Measurements from ENCODE around the gene SMARCD3.

The SMARCD3 gene

DNA sequence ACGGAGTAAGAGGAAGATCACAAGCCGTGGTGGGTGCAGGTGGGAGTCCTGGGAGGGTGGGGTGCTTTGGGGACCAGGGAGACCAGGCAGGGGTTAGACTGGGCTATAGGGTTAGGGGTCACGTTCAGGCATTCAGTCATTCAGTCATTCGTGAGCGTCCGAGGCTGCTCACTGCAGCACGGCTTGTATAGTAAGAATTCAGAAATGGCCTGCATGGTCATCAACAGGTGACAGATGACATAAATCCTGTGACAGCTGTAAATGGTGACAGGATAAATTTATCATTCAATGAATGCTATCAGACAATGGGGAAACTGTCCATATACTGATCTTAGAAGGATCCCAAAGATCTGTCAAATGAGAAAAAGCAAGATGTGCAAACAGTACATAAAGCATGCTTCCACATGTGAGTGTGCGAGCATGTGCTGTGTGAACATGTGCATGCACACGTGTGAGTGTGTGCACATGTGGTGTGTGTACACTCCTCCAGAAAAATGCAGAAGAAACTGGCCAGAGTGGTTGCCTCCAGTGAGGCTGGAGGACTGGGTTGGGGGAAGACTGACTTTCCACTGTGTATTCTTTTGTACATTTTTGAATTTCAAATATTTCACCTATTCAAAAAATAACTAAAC is 32.0 kb upstream of the SMARCD3 start:
- Histone ChIP-seq H3K9ac (ENCODE audit: low read length in 5 of 5) (no peak overlapping the region), H3K4me3 (ENCODE audit: low read depth in 1 of 5, low read length in 5 of 5) (no peak overlapping the region), H3K27ac (ENCODE audit: low read depth, low read length) (no peak overlapping the region), H3K9me3 (ENCODE audit: control insufficient read depth in 5 of 5, low read length in 5 of 5) (no peaks in the 10 kb centered on the region), H3K36me3 (ENCODE audit: control insufficient read depth in 5 of 5, insufficient read depth in 5 of 5, low read length in 5 of 5) (no peaks in the 10 kb centered on the region), H3K27me3 (ENCODE audit: control insufficient read depth in 5 of 5, insufficient read depth in 4 of 5, low read length in 5 of 5) (peaks cover 4 to 36% (median 24%) of the 10 kb centered on the region in 5 donors), H3K4me1 (ENCODE audit: control insufficient read depth in 5 of 5, insufficient read depth in 5 of 5, low read length in 5 of 5) (peaks cover 0 to 13% (median 5%) of the 10 kb centered on the region in 5 donors)

- no peak overlapping the region for H3K27ac ChIP-seq (ENCODE audit: low read depth, low read length)
- H3K4me3 ChIP-seq (ENCODE audit: low read depth in 1 of 5, low read length in 5 of 5): no peak overlapping the region
Measured at GRCh38 chr7:151279868-151280267, 31.4 kb upstream of the SMARCD3 start.

DNA sequence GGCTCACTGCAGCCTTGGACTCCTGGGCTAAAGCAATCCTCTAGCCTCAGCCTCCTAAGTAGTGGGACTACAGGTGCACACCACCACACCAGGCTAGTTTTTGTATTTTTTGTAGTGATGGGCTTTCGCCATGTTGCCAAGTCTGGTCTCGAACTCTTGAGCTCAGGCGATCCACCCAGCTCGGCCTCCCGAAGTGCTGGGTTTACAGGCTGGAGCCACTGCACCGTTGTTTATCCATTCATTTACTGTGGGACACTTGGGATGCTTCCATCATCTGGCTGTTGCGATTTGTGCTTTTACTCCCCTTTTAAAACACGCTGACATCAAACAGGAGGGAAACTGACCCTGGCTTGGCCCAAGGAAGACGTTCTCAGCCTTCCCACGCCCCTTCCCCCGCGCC is 30.5 kb upstream of the SMARCD3 start:
- Histone ChIP-seq H3K27ac (ENCODE audit: low read depth, low read length) (no peak overlapping the region), H3K9me3 (ENCODE audit: control insufficient read depth in 5 of 5, low read length in 5 of 5) (no peaks in the 10 kb centered on the region), H3K9ac (ENCODE audit: low read length in 5 of 5) (no peak overlapping the region), H3K4me1 (ENCODE audit: control insufficient read depth in 5 of 5, insufficient read depth in 5 of 5, low read length in 5 of 5) (peaks cover 0 to 15% (median 5%) of the 10 kb centered on the region in 5 donors), H3K27me3 (ENCODE audit: control insufficient read depth in 5 of 5, insufficient read depth in 4 of 5, low read length in 5 of 5) (peaks cover 4 to 36% (median 24%) of the 10 kb centered on the region in 5 donors), H3K36me3 (ENCODE audit: control insufficient read depth in 5 of 5, insufficient read depth in 5 of 5, low read length in 5 of 5) (no peaks in the 10 kb centered on the region), H3K4me3 (ENCODE audit: low read depth in 1 of 5, low read length in 5 of 5) (no peak overlapping the region)

More at GRCh38 chr7:151279868-151280267, 31.4 kb upstream of the SMARCD3 start:
- H3K9ac ChIP-seq (ENCODE audit: low read length in 5 of 5): no peak overlapping the region
- no peaks in the 10 kb centered on the region for H3K9me3 ChIP-seq (ENCODE audit: control insufficient read depth in 5 of 5, low read length in 5 of 5)
- H3K4me1 ChIP-seq (ENCODE audit: control insufficient read depth in 5 of 5, insufficient read depth in 5 of 5, low read length in 5 of 5): peaks cover 0 to 13% (median 5%) of the 10 kb centered on the region in 5 donors
- no peaks in the 10 kb centered on the region for H3K36me3 ChIP-seq (ENCODE audit: control insufficient read depth in 5 of 5, insufficient read depth in 5 of 5, low read length in 5 of 5)
- peaks cover 4 to 36% (median 24%) of the 10 kb centered on the region in 5 donors for H3K27me3 ChIP-seq (ENCODE audit: control insufficient read depth in 5 of 5, insufficient read depth in 4 of 5, low read length in 5 of 5)

GRCh38 chr7:151277631-151278030 is 29.1 kb upstream of the SMARCD3 start:
- Histone ChIP-seq H3K27me3 (ENCODE audit: control insufficient read depth in 5 of 5, insufficient read depth in 4 of 5, low read length in 5 of 5) (peaks cover 4 to 36% (median 24%) of the 10 kb centered on the region in 5 donors), H3K4me1 (ENCODE audit: control insufficient read depth in 5 of 5, insufficient read depth in 5 of 5, low read length in 5 of 5) (peaks cover 1 to 19% (median 5%) of the 10 kb centered on the region in 5 donors), H3K9me3 (ENCODE audit: control insufficient read depth in 5 of 5, low read length in 5 of 5) (no peaks in the 10 kb centered on the region), H3K9ac (ENCODE audit: low read length in 5 of 5) (peak overlapping the region in 1 of 5 donors; percentile 58), H3K27ac (ENCODE audit: low read depth, low read length) (no peak overlapping the region), H3K36me3 (ENCODE audit: control insufficient read depth in 5 of 5, insufficient read depth in 5 of 5, low read length in 5 of 5) (no peaks in the 10 kb centered on the region), H3K4me3 (ENCODE audit: low read depth in 1 of 5, low read length in 5 of 5) (no peak overlapping the region)

GRCh38 chr7:151276666-151277590 is 28.4 kb upstream of the SMARCD3 start:
- H3K9ac ChIP-seq (ENCODE audit: low read length in 5 of 5): peak overlapping the region in 1 of 5 donors; percentile 58

DNA sequence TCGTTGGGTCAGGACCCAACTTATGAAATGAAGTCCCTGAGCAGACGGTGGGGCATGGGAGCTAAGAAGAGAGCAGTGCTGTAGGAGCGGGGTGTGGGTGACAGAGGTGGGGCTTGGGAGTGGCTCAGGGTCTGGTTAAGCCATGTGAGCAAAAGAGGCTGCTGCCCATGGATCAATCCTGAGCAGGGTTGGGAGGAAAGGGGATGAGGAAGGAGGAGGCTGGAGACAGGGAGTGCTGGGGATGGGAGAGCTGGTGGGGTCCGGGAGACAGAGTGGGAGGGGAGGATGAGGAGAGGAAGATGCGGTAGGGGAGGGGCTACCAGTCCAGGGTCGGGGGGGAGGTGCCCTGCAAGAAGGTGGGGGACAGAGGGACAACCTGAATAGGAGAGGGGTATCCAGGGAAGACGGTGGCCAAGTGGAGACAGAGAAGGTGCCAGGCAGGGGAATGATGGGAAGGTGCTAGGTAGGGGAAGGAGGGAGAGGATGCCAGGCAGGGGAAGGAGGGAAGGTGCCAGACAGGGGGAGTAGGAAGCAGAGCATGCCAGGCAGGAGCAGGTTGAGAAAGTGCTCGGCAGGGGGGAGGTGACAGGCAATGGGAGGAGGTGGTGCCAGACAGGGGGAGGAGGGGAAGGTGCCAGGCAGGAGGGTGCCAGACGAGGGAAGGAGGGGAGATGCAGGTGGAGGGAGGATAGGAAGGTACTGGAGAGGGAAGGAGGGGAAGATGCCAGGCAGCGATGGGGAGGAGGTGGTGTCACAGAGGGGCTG is 27.5 kb upstream of the SMARCD3 start:
- H3K4me3 ChIP-seq (ENCODE audit: low read depth in 1 of 5, low read length in 5 of 5): no peak overlapping the region
- no peak overlapping the region for H3K9ac ChIP-seq (ENCODE audit: low read length in 5 of 5)
- H3K9me3 ChIP-seq (ENCODE audit: control insufficient read depth in 5 of 5, low read length in 5 of 5): no peaks in the 10 kb centered on the region
- no peaks in the 10 kb centered on the region for H3K36me3 ChIP-seq (ENCODE audit: control insufficient read depth in 5 of 5, insufficient read depth in 5 of 5, low read length in 5 of 5)
- peaks cover 10 to 34% (median 18%) of the 10 kb centered on the region in 5 donors for H3K4me1 ChIP-seq (ENCODE audit: control insufficient read depth in 5 of 5, insufficient read depth in 5 of 5, low read length in 5 of 5)
- no peak overlapping the region for H3K27ac ChIP-seq (ENCODE audit: low read depth, low read length)
- H3K27me3 ChIP-seq (ENCODE audit: control insufficient read depth in 5 of 5, insufficient read depth in 4 of 5, low read length in 5 of 5): peaks cover 4 to 29% (median 22%) of the 10 kb centered on the region in 5 donors

More at GRCh38 chr7:151276666-151277590, 28.4 kb upstream of the SMARCD3 start:
- no peaks in the 10 kb centered on the region for H3K9me3 ChIP-seq (ENCODE audit: control insufficient read depth in 5 of 5, low read length in 5 of 5)
- peaks cover 4 to 33% (median 24%) of the 10 kb centered on the region in 5 donors for H3K27me3 ChIP-seq (ENCODE audit: control insufficient read depth in 5 of 5, insufficient read depth in 4 of 5, low read length in 5 of 5)
- H3K36me3 ChIP-seq (ENCODE audit: control insufficient read depth in 5 of 5, insufficient read depth in 5 of 5, low read length in 5 of 5): no peaks in the 10 kb centered on the region
- no peak overlapping the region for H3K27ac ChIP-seq (ENCODE audit: low read depth, low read length)
- peaks cover 7 to 26% (median 10%) of the 10 kb centered on the region in 5 donors for H3K4me1 ChIP-seq (ENCODE audit: control insufficient read depth in 5 of 5, insufficient read depth in 5 of 5, low read length in 5 of 5)
- peak overlapping the region; percentile 22 to 58 (median 50) for H3K4me3 ChIP-seq (ENCODE audit: low read depth in 1 of 5, low read length in 5 of 5)

DNA sequence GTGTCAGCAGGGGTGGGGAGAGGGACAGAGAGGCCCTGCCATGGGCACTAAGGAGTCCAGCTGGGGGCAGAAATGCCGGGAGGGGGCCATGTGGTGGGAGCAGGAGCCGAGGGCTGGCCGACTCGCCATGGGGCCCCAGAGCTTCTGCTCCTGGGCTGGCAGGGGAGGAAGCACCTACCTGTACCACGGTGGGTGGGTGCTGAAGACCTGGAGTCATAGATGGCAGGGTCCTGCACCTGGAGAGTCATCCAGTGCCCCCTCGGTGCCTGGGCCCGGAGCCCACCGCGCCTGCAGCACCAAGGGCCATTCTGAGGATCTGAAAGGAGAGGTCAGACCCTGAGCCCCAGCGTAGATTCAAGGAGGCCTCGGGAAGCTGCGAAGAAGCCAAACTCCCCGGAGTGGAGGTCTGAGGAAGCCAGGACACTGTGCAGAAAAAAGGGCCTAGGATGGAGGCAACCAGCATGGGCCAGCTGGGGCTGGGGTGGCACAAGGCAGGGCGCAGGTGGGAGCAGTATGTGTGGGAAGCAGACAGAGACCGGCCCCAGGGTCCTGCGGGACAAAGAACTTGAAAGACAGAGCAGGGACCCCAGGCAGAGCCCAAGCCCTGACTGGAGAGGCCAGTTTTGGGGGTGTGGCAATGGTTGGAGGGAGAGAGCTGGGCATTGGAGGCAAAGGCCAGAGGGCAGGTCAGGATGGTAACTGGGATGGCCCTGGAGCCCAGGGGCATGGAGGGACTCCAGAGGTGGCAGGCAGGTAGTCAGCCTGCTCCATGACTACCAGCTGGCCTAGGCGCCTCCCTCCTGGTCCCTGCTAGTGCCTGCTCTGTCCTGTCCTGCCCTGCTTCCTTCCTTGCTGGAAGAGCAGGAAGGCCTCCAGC is 26.7 kb upstream of the SMARCD3 start:
- no peaks in the 10 kb centered on the region for H3K9me3 ChIP-seq (ENCODE audit: control insufficient read depth in 5 of 5, low read length in 5 of 5)
- H3K36me3 ChIP-seq (ENCODE audit: control insufficient read depth in 5 of 5, insufficient read depth in 5 of 5, low read length in 5 of 5): no peaks in the 10 kb centered on the region
- H3K4me3 ChIP-seq (ENCODE audit: low read depth in 1 of 5, low read length in 5 of 5): no peak overlapping the region
- peaks cover 4 to 24% (median 16%) of the 10 kb centered on the region in 5 donors for H3K27me3 ChIP-seq (ENCODE audit: control insufficient read depth in 5 of 5, insufficient read depth in 4 of 5, low read length in 5 of 5)
- no peak overlapping the region for H3K9ac ChIP-seq (ENCODE audit: low read length in 5 of 5)
- no peak overlapping the region for H3K27ac ChIP-seq (ENCODE audit: low read depth, low read length)
- peaks cover 10 to 34% (median 18%) of the 10 kb centered on the region in 5 donors for H3K4me1 ChIP-seq (ENCODE audit: control insufficient read depth in 5 of 5, insufficient read depth in 5 of 5, low read length in 5 of 5)

- Histone ChIP-seq H3K27me3 (ENCODE audit: control insufficient read depth in 5 of 5, insufficient read depth in 4 of 5, low read length in 5 of 5) (peaks cover 4 to 18% (median 10%) of the 10 kb centered on the region in 5 donors), H3K36me3 (ENCODE audit: control insufficient read depth in 5 of 5, insufficient read depth in 5 of 5, low read length in 5 of 5) (no peaks in the 10 kb centered on the region), H3K9me3 (ENCODE audit: control insufficient read depth in 5 of 5, low read length in 5 of 5) (no peaks in the 10 kb centered on the region), H3K27ac (ENCODE audit: low read depth, low read length) (no peak overlapping the region), H3K4me1 (ENCODE audit: control insufficient read depth in 5 of 5, insufficient read depth in 5 of 5, low read length in 5 of 5) (peaks cover 10 to 34% (median 18%) of the 10 kb centered on the region in 5 donors), H3K4me3 (ENCODE audit: low read depth in 1 of 5, low read length in 5 of 5) (no peak overlapping the region), H3K9ac (ENCODE audit: low read length in 5 of 5) (no peak overlapping the region)
Measured at GRCh38 chr7:151274396-151274795, 25.9 kb upstream of the SMARCD3 start.
